Stimulated activated CD8-positive, alpha-beta memory T cell treated with anti-CD3 and anti-CD28 coated beads, Interleukin-15, amount 100 ng/mL, for 1 hour (primary cell): ENCODE measurements around the gene CEACAM8.
"Not testable (repeated sequence)": the region's sequence is repeated elsewhere in the genome, so short reads cannot be mapped to it uniquely, and the experiment has no call there.

Experiments used
- DNase-seq: peaks from one replicate; pipeline ENCODE4 v3.0.0-alpha.2; 2020; ENCODE audit warnings: low read depth

Gene CEACAM8

GRCh38 chr19:42594617-42595489 lies at the start of gene CEACAM8:
Gene CEACAM8 (minus strand): TSS chr19:42594924. CDS start chr19:42594828, 96 bp downstream.
- DNase-seq = no peak

- DNase-seq = not testable (repeated sequence)
Observed at GRCh38 chr19:42639324-42640092, 44.8 kb upstream of the CEACAM8 start.

GRCh38 chr19:42635233-42635539 lies 40.5 kb upstream of the CEACAM8 start:
- no peak for DNase-seq

DNA sequence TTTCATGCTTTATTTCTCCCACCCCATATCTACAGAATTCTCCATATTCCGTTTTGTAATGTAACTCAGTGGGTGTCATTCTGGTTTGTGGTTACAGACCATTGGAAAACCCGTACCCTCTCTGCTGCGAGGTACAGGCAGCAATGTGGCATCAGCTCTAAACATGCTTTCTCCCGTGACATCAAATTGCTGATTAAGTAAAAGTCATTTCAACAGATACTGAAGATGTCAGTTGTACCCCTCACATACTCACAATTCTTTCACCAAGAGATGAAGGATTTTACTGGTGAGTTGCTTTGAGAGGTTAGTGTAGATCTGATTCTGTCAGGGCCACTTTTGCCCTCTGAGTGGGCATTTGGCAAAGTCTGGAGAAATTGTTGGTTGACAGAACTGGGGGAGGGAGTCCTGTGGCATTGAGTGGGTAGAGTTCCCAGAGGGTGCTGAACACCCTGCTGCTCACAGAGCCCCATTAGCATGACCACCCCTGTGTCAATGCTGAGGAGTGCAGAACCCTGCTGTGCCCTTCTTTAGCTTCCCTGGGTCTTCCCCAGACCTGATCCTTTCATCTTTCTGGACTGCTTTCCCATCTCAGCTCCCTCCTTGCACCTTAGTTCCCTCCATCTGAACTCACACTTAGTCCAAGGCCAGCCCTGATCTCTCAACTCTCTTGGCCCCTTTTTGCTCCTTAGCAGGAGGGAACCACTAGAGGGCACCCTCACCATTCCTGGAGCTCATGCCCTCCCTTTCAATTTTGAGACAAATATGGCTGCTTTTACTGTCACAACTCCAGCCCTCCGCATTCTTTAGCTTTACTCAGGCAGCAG lies 39.9 kb upstream of the CEACAM8 start:
- DNase-seq = peak; percentile 11

- DNase-seq = no peak
Observed at GRCh38 chr19:42629191-42629590, 34.5 kb upstream of the CEACAM8 start.

GRCh38 chr19:42628411-42629140 lies 33.9 kb upstream of the CEACAM8 start:
- no peak for DNase-seq

DNA sequence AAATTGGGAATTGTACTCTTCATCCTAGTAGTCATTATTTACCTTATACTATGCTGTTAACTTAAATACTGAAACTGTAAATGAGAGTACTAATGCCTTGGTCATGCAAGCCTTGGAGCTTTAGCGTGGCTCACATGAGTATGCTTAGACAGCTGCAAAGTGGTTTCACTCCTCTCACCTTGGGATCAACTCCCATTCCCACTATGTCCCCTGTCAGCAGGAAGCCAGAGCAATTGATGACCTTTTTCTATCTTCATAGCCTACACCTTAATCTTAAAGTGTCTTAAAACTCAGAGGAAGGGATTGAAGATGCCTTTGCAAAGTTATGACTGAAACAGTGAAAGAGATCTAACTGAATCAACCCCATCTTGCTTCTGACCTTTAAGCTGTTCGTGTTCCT lies 33.2 kb upstream of the CEACAM8 start:
- no peak for DNase-seq

DNA sequence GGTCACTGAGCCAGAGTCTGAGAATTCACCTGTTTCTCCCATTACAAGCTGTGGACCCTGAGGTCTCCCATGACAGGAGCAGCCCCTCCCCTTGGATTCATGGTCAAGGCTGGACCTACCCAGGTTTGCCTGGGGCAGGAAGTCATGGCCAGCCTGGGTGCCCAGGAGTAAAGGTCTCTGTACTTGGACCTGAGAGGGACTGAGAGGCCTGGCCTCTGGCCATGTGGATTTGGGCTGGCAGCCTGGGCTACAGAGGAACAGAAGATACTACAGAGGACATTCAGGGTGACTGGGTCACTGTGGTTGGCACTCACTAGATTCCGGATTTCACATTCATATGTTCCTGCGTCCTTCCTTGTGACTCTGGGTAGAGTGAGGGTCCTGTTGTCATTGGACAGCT lies 31.5 kb upstream of the CEACAM8 start:
- no peak for DNase-seq

DNA sequence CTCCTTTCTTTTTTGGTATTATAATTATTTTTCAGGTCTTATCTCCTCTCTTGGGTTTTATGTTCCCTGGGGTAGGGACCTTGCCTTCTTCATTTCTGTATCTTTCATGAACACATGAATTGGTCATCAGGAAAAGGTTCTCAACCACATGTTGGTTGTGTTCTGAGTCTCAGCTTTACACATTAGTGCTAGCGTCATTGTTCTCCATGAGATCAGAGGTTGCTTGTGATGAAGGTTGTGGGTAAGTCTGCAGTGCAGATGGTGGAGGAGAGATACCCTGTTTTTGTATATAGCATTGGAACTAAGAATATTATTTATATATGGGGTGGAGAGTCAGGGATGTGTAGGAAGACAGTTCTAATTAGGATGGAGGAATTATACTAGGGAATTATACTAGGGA lies 24.5 kb upstream of the CEACAM8 start:
- DNase-seq = no peak

- no peak for DNase-seq
Observed at GRCh38 chr19:42613666-42614065, 18.9 kb upstream of the CEACAM8 start.

GRCh38 chr19:42610401-42610915 lies 15.7 kb upstream of the CEACAM8 start:
- not testable (repeated sequence) for DNase-seq

DNA sequence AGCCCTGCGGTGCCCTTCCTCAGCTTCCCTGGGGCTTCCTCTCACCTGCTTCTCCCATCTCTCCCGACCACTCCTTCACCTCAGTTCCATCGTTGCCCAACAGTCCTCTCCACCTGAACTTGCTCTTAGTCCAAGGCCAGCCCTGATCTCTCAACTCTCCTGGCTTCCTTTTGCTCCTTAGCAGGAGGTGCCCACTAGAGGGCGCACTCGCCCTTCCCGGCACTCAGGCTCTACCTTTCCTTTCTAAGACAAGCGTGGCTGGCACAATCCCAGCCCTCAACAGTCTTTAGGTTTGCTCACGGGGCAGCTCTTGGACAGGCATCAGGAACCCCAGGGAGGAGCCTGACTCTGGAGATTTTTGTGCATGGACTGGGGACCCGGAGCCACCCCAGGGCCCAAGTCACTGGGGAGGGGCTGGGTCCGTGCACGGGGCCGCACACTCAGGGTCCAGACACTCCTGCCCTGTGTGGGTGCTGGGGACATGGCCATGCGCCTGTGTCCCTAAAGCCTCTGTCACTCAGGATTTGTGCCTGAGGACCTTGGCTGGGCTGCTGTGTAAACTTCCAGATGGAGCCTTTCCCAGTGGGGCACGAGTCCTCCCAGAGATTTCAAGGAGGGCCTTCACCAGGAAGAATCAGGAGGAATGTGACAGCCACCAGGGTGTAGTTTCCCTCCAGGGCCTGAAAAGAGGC lies 12.1 kb upstream of the CEACAM8 start:
- DNase-seq = peak; percentile 21

GRCh38 chr19:42601811-42602443 lies 7.2 kb upstream of the CEACAM8 start:
- DNase-seq = no peak

DNA sequence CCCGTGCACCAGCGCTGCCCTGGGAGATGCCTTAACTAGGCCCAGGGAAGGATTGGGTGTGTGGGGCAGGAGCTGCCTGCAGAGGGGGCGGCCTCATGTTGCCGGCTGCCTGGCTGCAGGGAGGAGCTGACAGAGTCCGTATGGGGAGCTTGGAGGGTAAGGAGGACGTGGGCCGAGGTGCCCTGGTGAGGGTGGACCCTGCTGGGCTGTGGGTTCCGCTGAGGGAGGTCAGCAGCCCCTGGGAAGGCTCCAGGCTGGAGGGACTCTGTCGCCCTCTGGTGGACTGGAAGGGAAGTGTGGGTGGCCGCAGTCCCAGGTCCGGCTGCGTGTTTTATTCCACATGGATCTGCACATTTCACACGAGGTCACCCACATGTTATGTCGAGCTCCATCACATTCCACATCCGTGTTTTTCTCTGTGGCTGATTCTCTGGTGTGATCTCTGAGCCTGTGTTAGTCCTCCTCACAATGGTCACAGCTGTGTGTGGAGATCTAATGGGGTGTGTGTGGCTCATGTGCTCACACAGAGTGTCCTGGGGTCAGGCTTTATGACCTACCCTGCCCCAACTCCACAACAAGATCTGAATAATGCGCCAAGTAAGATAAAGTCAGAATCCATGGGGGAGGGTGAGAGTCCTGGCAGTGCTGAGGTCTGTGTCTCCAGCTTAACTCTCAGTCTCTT lies 1.8 kb upstream of the CEACAM8 start:
- DNase-seq = peak; percentile 17

DNA sequence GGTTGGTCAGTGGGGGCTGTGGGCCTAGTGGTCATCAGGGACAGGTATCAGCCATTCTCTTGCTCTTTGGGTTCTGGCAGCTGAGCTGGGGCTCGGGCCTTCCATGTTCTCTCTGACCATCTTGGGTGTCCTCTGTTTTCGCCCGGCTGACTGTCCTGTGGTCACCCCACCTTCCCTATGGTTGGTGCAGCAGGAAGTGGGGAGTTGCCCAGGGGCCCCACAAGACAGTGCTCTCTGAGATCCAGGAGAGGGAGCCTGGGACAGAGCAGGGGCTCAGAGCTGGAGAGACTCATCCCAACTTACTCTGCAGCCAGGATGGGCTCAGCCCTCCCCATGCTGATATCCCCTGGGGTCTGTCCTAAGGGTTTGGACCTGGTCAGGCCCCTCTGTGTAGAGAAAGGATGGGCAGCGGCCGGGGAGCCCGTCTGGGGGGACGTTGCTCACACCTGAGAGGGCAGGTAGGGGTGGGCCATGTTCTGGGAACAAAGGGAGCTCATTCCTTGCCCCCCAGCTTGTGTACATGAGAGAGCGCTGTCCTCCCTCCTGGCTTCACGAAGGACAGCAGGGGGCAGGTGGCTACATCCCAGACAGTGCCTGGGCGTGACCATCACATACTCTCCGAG lies 937 bp upstream of the CEACAM8 start:
- no peak for DNase-seq

DNA sequence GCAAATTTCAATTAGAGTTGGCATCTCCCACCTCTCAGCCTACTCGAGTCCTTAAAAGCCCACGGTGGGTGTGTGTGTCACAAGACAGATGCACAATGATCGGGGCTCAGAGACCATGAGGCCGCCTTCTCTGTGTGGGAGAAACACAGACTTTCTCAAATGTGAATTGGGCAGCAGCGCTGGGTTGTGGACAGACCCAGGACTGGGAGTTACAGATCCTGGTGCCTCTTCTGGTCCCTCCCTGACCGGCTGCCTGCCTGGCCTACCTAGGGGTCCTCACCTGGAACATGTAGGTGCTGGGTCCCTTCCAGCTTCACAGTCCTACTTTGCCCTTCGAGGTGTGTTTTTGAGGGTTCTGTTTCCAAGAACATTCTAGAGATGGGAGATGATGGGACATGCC lies 4.9 kb downstream of the CEACAM8 start:
- no peak for DNase-seq

GRCh38 chr19:42584466-42584865 lies 10.3 kb downstream of the CEACAM8 start:
- DNase-seq = no peak

- DNase-seq = no peak
Observed at GRCh38 chr19:42577016-42577415, 17.7 kb downstream of the CEACAM8 start.

DNA sequence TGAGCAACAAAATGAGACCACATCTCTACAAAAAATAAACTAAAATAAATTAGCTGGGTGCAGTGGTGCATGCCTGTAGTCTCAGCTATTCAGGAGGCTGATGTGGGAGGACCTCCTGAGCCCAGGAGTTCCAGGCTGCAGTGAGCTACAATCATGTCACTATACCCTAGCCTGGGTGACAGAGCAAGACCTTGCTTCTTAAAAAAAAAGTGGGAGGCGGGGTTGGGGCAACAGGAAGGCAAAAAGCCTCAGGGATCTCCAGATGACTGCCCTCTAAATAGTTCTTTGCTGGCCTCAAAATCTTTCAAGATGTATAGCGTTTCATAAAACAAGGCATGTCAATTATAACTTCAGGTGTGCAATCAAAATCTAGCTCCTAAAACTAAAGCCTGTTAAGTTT lies 18.5 kb downstream of the CEACAM8 start:
- no peak for DNase-seq
